Dermis blood vessel endothelial cell (primary cell): ENCODE results near the gene FCRL6. TPM values are rescaled to one million over a fixed set of nuclear protein-coding genes. Genes with fewer than 3 reads are reported as not detected.

Experiments
- DNase-seq: peaks from one replicate; pipeline ENCODE4 v3.0.0; 2010
- total RNA-seq: library from RNA; depleted of rRNA; stranded (reverse); fragments of >200 nt; gene quantifications from 2 replicates; pipeline ENCODE4 v1.2.3, GENCODE V29; 2014

Gene FCRL6
- total RNA-seq, 1 donor from 2014 or later, result not detected

DNA sequence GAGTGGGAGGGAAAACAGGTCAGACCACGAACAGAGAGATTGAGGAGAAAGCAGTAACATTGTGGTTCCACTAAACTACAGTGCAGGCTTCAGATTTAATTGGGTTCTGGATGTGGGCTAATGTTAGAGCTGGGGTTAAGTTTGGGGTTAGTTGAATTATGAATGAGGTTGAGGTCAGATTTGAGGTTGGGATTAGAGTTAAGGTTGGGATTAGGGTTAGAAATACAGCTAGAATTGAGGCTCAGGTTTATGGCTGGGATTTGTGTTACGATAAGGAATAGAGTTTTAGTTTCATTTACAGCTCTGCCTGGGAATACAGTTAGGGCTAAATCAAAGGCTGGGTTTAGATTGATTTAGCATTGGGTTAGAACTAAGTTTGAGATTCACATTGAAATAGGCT lies 62.1 kb downstream of the FCRL6 start:
- no peak for DNase-seq

Other genes starting within 250 kb of the FCRL6 start
- not detected in 2 replicates for gene APCS, start 214.5 kb upstream of the FCRL6 start, total RNA-seq
- not detected in 2 replicates for gene CRP, start 87.8 kb upstream of the FCRL6 start, total RNA-seq
- gene DUSP23, start 21.4 kb upstream of the FCRL6 start, total RNA-seq, result 29.0 and 47.6 TPM in 2 replicates
- not detected in 2 replicates for gene SLAMF8, start 24.5 kb downstream of the FCRL6 start, total RNA-seq
- 0.09 TPM in 1 of 2 replicates, not detected in the other for gene VSIG8, start 60.3 kb downstream of the FCRL6 start, total RNA-seq
- 0.17 and 0.19 TPM in 2 replicates for gene CFAP45, start 97.8 kb downstream of the FCRL6 start, total RNA-seq
- gene TAGLN2, start 123.1 kb downstream of the FCRL6 start, total RNA-seq, result 276 and 348 TPM in 2 replicates
- gene IGSF9, start 143.3 kb downstream of the FCRL6 start, total RNA-seq, result not detected in 2 replicates
- not detected in 2 replicates for gene SLAMF9, start 151.9 kb downstream of the FCRL6 start, total RNA-seq
- gene PIGM, start 229.6 kb downstream of the FCRL6 start, total RNA-seq, result 2.6 and 3.5 TPM in 2 replicates